Measurements from ENCODE around the gene IGFBP3. TPM values are rescaled to one million over a fixed set of nuclear protein-coding genes. Genes with fewer than 3 reads are reported as not detected.
A peak's percentile ranks its signal among the peaks of the same experiment; 100 is the strongest.

The IGFBP3 gene
- total and polyA plus RNA-seq, 2 of the 13 experiments (the other 11 are each of a cell fraction or from before 2014, with no cell fraction given), result 57.5 TPM; not detected in 1

DNA sequence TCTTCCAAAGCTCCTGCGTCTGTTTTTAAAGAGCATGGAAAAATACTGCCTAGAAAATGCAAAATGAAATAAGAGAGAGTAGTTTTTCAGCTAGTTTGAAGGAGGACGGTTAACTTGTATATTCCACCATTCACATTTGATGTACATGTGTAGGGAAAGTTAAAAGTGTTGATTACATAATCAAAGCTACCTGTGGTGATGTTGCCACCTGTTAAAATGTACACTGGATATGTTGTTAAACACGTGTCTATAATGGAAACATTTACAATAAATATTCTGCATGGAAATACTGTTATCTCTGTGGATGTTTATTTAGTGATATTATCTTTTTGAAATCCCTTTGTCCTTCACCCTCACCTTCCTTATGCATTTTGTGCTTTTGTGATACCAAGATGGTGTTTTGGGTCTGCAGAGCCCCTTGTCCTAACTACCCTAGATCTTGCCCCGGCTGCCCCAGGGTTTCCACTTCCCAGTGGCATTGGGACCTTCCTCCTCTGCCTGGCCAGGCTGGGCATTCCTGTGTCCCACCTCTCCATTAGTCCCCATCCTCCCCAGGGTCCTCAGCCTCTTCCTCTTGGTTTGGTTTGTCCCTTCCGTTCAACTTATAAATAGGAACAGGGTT is 27.6 kb downstream of the IGFBP3 start (continued):
- TF ChIP-seq, protein P1, sequence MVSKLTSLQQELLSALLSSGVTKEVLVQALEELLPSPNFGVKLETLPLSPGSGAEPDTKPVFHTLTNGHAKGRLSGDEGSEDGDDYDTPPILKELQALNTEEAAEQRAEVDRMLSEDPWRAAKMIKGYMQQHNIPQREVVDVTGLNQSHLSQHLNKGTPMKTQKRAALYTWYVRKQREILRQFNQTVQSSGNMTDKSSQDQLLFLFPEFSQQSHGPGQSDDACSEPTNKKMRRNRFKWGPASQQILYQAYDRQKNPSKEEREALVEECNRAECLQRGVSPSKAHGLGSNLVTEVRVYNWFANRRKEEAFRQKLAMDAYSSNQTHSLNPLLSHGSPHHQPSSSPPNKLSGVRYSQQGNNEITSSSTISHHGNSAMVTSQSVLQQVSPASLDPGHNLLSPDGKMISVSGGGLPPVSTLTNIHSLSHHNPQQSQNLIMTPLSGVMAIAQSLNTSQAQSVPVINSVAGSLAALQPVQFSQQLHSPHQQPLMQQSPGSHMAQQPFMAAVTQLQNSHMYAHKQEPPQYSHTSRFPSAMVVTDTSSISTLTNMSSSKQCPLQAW (CRISPR knock-in tag; IDR thresholded peaks at IDR 0.05), result 0 out of 2 replicates have a peak, but pooled peaks have one; percentile 9
- TF ChIP-seq SIN3A (IDR thresholded peaks at IDR 0.05; ENCODE audit: borderline replicate concordance, low read depth, low read length) (no peak; the same call in 1 of the 2 replicates), GABPB1 (CRISPR knock-in tag; IDR thresholded peaks at IDR 0.05) (peak; percentile 53), ZFYVE20 (CRISPR knock-in tag; IDR thresholded peaks at IDR 0.05; ENCODE audit: borderline replicate concordance, low read depth) (0 out of 2 replicates have a peak, but pooled peaks have one; percentile 25), SATB2 (CRISPR knock-in tag; IDR thresholded peaks at IDR 0.05) (peak; percentile 12; the same call in 1 of the 2 replicates), ZNF205 (CRISPR knock-in tag; IDR thresholded peaks at IDR 0.05) (no peak), GTF2F1 (IDR thresholded peaks at IDR 0.05; ENCODE audit: low read length) (no peak), XRCC5 (optimal IDR thresholded peaks at IDR 0.05; ENCODE audit: low read length) (no peak), PHF20 (CRISPR knock-in tag; IDR thresholded peaks at IDR 0.05) (no peak), DR1 (CRISPR knock-in tag; IDR thresholded peaks at IDR 0.05) (no peak), STAT5B (CRISPR knock-in tag; IDR thresholded peaks at IDR 0.05) (0 out of 2 replicates have a peak, but pooled peaks have one; percentile 17), HOXA5 (CRISPR knock-in tag; IDR thresholded peaks at IDR 0.05) (no peak), ZNF550 (CRISPR knock-in tag; IDR thresholded peaks at IDR 0.05; ENCODE audit: borderline replicate concordance) (no peak), ZNF441 (CRISPR knock-in tag; IDR thresholded peaks at IDR 0.05; ENCODE audit: borderline replicate concordance) (no peak; the same call in 1 of the 2 replicates)
- TF ChIP-seq, protein P2, sequence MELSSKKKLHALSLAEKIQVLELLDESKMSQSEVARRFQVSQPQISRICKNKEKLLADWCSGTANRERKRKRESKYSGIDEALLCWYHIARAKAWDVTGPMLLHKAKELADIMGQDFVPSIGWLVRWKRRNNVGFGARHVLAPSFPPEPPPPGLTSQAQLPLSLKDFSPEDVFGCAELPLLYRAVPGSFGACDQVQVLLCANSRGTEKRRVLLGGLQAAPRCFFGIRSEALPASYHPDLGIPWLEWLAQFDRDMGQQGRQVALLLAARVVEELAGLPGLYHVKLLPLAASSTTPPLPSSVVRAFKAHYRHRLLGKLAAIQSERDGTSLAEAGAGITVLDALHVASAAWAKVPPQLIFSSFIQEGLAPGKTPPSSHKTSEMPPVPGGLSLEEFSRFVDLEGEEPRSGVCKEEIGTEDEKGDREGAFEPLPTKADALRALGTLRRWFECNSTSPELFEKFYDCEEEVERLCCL (CRISPR knock-in tag; IDR thresholded peaks at IDR 0.05; ENCODE audit: borderline replicate concordance), result no peak
- TF ChIP-seq, protein P3, sequence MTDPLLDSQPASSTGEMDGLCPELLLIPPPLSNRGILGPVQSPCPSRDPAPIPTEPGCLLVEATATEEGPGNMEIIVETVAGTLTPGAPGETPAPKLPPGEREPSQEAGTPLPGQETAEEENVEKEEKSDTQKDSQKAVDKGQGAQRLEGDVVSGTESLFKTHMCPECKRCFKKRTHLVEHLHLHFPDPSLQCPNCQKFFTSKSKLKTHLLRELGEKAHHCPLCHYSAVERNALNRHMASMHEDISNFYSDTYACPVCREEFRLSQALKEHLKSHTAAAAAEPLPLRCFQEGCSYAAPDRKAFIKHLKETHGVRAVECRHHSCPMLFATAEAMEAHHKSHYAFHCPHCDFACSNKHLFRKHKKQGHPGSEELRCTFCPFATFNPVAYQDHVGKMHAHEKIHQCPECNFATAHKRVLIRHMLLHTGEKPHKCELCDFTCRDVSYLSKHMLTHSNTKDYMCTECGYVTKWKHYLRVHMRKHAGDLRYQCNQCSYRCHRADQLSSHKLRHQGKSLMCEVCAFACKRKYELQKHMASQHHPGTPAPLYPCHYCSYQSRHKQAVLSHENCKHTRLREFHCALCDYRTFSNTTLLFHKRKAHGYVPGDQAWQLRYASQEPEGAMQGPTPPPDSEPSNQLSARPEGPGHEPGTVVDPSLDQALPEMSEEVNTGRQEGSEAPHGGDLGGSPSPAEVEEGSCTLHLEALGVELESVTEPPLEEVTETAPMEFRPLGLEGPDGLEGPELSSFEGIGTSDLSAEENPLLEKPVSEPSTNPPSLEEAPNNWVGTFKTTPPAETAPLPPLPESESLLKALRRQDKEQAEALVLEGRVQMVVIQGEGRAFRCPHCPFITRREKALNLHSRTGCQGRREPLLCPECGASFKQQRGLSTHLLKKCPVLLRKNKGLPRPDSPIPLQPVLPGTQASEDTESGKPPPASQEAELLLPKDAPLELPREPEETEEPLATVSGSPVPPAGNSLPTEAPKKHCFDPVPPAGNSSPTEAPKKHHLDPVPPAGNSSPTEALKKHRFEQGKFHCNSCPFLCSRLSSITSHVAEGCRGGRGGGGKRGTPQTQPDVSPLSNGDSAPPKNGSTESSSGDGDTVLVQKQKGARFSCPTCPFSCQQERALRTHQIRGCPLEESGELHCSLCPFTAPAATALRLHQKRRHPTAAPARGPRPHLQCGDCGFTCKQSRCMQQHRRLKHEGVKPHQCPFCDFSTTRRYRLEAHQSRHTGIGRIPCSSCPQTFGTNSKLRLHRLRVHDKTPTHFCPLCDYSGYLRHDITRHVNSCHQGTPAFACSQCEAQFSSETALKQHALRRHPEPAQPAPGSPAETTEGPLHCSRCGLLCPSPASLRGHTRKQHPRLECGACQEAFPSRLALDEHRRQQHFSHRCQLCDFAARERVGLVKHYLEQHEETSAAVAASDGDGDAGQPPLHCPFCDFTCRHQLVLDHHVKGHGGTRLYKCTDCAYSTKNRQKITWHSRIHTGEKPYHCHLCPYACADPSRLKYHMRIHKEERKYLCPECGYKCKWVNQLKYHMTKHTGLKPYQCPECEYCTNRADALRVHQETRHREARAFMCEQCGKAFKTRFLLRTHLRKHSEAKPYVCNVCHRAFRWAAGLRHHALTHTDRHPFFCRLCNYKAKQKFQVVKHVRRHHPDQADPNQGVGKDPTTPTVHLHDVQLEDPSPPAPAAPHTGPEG (CRISPR knock-in tag; IDR thresholded peaks at IDR 0.05), result no peak
- TF ChIP-seq, protein P4, sequence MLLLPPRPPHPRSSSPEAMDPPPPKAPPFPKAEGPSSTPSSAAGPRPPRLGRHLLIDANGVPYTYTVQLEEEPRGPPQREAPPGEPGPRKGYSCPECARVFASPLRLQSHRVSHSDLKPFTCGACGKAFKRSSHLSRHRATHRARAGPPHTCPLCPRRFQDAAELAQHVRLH (CRISPR knock-in tag; IDR thresholded peaks at IDR 0.05; ENCODE audit: borderline replicate concordance, low read depth), result no peak
- TF ChIP-seq, protein P5, sequence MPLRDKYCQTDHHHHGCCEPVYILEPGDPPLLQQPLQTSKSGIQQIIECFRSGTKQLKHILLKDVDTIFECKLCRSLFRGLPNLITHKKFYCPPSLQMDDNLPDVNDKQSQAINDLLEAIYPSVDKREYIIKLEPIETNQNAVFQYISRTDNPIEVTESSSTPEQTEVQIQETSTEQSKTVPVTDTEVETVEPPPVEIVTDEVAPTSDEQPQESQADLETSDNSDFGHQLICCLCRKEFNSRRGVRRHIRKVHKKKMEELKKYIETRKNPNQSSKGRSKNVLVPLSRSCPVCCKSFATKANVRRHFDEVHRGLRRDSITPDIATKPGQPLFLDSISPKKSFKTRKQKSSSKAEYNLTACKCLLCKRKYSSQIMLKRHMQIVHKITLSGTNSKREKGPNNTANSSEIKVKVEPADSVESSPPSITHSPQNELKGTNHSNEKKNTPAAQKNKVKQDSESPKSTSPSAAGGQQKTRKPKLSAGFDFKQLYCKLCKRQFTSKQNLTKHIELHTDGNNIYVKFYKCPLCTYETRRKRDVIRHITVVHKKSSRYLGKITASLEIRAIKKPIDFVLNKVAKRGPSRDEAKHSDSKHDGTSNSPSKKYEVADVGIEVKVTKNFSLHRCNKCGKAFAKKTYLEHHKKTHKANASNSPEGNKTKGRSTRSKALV (CRISPR knock-in tag; IDR thresholded peaks at IDR 0.05), result no peak

All from HepG2 (cell line).